T-helper 1 cell treated with Interleukin-12 subunit alpha and Interleukin-12 subunit beta and Interleukin-4 antibody, amounts not matched to agents 30 μg/mL and 1 μg/mL, for 36 hours (primary cell): ENCODE data around the gene SMIM38.
"Not testable (repeated sequence)": the region's sequence is repeated elsewhere in the genome, so short reads cannot be mapped to it uniquely, and the experiment has no call there.

ENCODE experiments used
- H3K27ac Mint-ChIP-seq: one replicate; pipeline ENCODE4 v1.8.0; 2021; ENCODE audit warnings: mild to moderate bottlenecking, mixed read lengths
- H3K27me3 Mint-ChIP-seq: one replicate; pipeline ENCODE4 v1.8.0; 2021; ENCODE audit warnings: low read depth, mixed read lengths
- H3K36me3 Mint-ChIP-seq: one replicate; pipeline ENCODE4 v1.8.0; 2021; ENCODE audit warnings: low read depth, mixed read lengths
- H3K4me1 Mint-ChIP-seq: one replicate; pipeline ENCODE4 v1.8.0; 2021; ENCODE audit warnings: low read depth, mixed read lengths
- H3K4me3 Mint-ChIP-seq: one replicate; pipeline ENCODE4 v1.8.0; 2021; ENCODE audit warnings: mild to moderate bottlenecking, moderate library complexity, mixed read lengths
- H3K9me3 Mint-ChIP-seq: one replicate; pipeline ENCODE4 v1.8.0; 2021; ENCODE audit warnings: mixed read lengths

Gene SMIM38

GRCh38 chr11:69140635-69141034 lies 15.1 kb upstream of the SMIM38 start:
- Mint-ChIP-seq H3K9me3 (peaks cover 10% of the 10 kb centered on the region), H3K36me3 (peaks cover 3% of the 10 kb centered on the region), H3K27me3 (peaks cover 5% of the 10 kb centered on the region), H3K4me1 (no peaks in the 10 kb centered on the region), H3K4me3 (no peak overlapping the region), H3K27ac (no peak overlapping the region)

DNA sequence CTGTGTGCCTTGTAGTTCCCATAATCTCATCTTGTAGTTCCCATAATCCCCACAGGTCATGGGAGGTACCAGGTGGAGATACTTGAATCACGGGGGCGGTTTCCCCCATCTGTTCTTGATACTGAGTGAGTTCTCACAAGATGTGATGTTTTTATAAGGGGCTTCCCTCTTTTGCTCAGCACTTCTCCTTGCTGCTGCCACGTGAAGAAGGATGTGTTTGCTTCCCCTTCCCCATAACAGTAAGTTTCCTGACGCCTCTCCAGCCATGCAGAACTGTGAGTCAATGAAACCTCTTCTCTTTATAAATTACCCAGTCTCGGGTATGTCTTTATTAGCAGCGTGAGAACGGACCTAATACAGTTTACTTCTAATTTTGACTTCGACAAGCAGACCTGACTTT lies 14.0 kb upstream of the SMIM38 start:
- H3K4me3 Mint-ChIP-seq, result no peak overlapping the region

DNA sequence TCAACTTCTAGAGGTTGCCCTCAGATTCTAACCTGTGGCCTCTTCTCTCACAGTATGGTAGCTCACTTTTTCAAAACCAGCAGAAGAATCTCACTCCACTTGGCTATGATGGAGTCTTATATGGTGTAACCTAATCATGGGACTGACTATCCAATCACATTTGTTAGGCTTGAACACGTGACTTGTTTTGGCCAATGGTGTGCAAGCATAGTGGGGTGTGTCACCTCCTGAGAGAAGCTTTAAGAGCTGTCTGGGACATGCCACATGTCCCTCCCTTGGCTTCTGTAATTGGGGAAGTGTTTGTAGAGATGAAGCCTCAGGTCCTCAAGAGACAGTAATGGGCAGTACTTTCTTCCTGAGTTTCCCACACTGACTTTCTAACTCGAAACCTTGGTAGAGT lies 12.8 kb upstream of the SMIM38 start:
- H3K36me3 Mint-ChIP-seq, result peaks cover 5% of the 10 kb centered on the region
- H3K4me1 Mint-ChIP-seq, result no peaks in the 10 kb centered on the region
- peaks cover 23% of the 10 kb centered on the region for H3K9me3 Mint-ChIP-seq
- H3K27ac Mint-ChIP-seq, result no peak overlapping the region
- H3K27me3 Mint-ChIP-seq, result peaks cover 5% of the 10 kb centered on the region
- no peak overlapping the region for H3K4me3 Mint-ChIP-seq

More for the DNA sequence above, 14.0 kb upstream of the SMIM38 start:
- Mint-ChIP-seq H3K36me3 (peaks cover 5% of the 10 kb centered on the region), H3K4me1 (no peaks in the 10 kb centered on the region), H3K27me3 (peaks cover 5% of the 10 kb centered on the region), H3K27ac (no peak overlapping the region), H3K9me3 (peaks cover 21% of the 10 kb centered on the region)

DNA sequence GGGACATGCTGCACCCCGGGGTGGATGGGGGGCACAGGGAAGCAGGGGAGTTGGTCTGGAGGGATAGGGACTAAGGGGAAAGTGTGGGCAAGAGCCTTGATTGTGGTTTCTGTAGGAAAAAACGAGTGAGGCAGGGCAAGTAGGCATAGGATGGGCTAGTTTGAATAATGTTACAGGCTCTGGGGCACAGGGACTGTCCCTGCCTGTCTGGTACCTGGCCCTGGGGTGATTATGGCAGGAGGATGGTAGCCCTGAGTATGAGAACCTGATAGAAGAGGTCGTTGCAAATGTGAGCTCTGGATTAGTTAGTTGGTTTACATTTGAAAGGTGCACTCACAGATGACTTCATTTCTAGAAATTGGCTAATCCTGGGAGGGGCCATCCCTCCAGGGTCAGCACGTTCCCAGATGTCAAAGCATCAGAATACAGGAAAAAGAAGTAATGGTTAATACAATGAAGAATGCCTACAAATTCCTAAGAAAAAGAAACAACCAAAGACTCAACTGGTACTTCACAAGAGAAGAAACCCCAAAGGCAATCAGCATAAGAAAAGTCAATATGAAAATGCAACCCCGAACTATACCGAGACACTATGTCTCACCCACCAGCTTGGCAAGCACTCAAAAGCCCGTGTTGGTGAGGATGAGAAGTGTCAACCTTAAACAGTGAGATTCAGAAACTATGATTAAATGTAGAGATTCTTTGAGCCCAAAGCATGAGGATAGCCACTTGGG lies 11.3 kb upstream of the SMIM38 start:
- H3K4me3 Mint-ChIP-seq, result no peak overlapping the region
- H3K4me1 Mint-ChIP-seq, result peaks cover 2% of the 10 kb centered on the region
- H3K27me3 Mint-ChIP-seq, result peaks cover 7% of the 10 kb centered on the region
- H3K36me3 Mint-ChIP-seq, result peaks cover 8% of the 10 kb centered on the region
- H3K27ac Mint-ChIP-seq, result no peak overlapping the region
- peaks cover 32% of the 10 kb centered on the region for H3K9me3 Mint-ChIP-seq

- no peak overlapping the region for H3K4me3 Mint-ChIP-seq
- H3K27me3 Mint-ChIP-seq, result peaks cover 7% of the 10 kb centered on the region
- no peak overlapping the region for H3K27ac Mint-ChIP-seq
- H3K4me1 Mint-ChIP-seq, result peaks cover 2% of the 10 kb centered on the region
- peaks cover 8% of the 10 kb centered on the region for H3K36me3 Mint-ChIP-seq
- H3K9me3 Mint-ChIP-seq, result peaks cover 33% of the 10 kb centered on the region
These were observed 10.7 kb upstream of the SMIM38 start for GRCh38 chr11:69145050-69145380.

DNA sequence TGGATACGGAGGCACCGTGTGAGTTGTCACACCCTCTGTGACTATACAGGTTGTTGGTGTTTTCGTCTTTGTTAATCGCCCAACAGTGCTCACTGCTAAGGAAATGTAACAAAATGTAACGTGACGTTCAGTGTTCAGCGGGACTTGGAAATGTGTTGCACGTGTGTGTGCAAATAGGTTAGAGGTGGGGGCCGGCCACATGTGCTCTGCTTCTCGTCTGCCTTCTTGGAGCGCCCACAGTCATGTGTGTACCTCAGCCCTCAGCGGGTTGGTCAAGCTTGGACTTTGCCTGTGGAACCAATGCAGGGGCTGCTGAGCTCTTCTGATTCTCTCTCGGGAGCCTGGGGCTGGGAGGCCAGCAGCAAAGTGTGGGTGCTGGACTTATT lies 7.4 kb upstream of the SMIM38 start:
- H3K36me3 Mint-ChIP-seq, result peaks cover 10% of the 10 kb centered on the region
- peaks cover 2% of the 10 kb centered on the region for H3K4me1 Mint-ChIP-seq
- no peak overlapping the region for H3K27ac Mint-ChIP-seq
- peaks cover 2% of the 10 kb centered on the region for H3K27me3 Mint-ChIP-seq
- H3K4me3 Mint-ChIP-seq, result no peak overlapping the region
- H3K9me3 Mint-ChIP-seq, result peaks cover 35% of the 10 kb centered on the region

GRCh38 chr11:69148806-69149205 lies 6.9 kb upstream of the SMIM38 start:
- Mint-ChIP-seq H3K27ac (no peak overlapping the region), H3K4me1 (peaks cover 2% of the 10 kb centered on the region), H3K4me3 (no peak overlapping the region), H3K9me3 (peaks cover 35% of the 10 kb centered on the region), H3K36me3 (peaks cover 10% of the 10 kb centered on the region), H3K27me3 (peaks cover 2% of the 10 kb centered on the region)

- H3K4me1 Mint-ChIP-seq, H3K27me3 Mint-ChIP-seq, H3K4me3 Mint-ChIP-seq, H3K27ac Mint-ChIP-seq, H3K36me3 Mint-ChIP-seq: not testable (repeated sequence)
- peaks cover 32% of the 10 kb centered on the region for H3K9me3 Mint-ChIP-seq
These were observed 6.2 kb upstream of the SMIM38 start for GRCh38 chr11:69149338-69150045.

DNA sequence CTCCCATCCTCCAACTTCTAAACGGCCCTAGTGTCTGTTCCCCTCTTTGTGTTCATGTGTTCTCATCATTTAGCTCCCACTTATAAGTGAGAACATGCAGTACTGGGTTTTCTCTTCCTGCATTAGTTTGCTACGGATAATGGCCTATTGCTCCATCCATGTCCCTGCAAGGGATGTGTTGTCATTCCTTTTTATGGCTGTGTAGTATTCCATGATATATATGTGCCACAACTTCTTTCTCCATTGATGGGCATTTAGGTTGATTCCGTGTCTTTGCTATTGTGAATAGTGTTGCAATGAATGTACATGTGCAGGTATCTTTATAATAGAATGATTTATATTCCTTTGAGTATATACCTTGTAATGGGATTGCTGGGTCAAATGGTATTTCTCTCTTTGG lies 5.6 kb upstream of the SMIM38 start:
- Mint-ChIP-seq H3K4me1 (peaks cover 2% of the 10 kb centered on the region), H3K27me3 (peaks cover 2% of the 10 kb centered on the region), H3K27ac (no peak overlapping the region), H3K36me3 (peaks cover 6% of the 10 kb centered on the region), H3K9me3 (peaks cover 27% of the 10 kb centered on the region), H3K4me3 (no peak overlapping the region)

GRCh38 chr11:69151836-69152235 lies 3.9 kb upstream of the SMIM38 start:
- H3K4me3 Mint-ChIP-seq, result no peak overlapping the region
- peaks cover 4% of the 10 kb centered on the region for H3K36me3 Mint-ChIP-seq
- H3K4me1 Mint-ChIP-seq, result peaks cover 2% of the 10 kb centered on the region
- H3K9me3 Mint-ChIP-seq, result peaks cover 13% of the 10 kb centered on the region
- H3K27me3 Mint-ChIP-seq, result peaks cover 2% of the 10 kb centered on the region
- H3K27ac Mint-ChIP-seq, result no peak overlapping the region

DNA sequence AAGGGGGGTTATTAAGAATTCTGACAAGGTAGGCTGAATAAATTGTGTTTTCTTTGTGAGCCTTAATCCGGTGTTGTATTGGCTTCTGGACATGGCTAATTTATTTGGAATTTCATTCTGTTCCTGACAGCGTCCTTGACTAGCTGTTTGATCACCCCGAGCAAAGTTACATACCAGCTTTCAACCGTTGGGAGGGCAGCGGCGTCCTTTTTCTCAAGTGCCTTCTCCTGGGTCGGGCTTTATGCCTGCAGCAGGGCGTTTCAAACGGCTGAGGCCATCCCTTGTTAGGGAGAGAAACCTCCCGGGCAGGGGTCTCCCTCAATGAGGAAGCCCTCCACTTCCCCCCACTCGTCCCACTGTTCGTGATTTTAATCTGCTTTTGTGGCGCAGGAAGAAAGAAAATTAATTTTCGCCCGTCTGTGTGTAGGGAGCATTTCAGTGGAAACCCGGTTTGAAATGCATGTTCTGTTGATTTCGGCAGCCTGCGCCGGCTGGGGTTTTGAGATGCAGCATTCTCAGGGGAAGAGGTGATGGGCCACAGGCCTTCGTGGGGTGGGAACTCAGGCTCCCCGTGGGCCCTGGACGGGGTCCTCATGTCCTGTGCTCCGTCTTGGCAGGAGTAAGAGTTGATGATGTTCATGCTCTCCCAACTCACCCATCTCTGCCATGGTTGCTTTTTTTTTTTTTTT lies 2.9 kb upstream of the SMIM38 start:
- Mint-ChIP-seq H3K36me3 (peaks cover 4% of the 10 kb centered on the region), H3K27me3 (peaks cover 2% of the 10 kb centered on the region), H3K4me3 (no peak overlapping the region), H3K9me3 (peaks cover 13% of the 10 kb centered on the region), H3K4me1 (peaks cover 2% of the 10 kb centered on the region), H3K27ac (no peak overlapping the region)

DNA sequence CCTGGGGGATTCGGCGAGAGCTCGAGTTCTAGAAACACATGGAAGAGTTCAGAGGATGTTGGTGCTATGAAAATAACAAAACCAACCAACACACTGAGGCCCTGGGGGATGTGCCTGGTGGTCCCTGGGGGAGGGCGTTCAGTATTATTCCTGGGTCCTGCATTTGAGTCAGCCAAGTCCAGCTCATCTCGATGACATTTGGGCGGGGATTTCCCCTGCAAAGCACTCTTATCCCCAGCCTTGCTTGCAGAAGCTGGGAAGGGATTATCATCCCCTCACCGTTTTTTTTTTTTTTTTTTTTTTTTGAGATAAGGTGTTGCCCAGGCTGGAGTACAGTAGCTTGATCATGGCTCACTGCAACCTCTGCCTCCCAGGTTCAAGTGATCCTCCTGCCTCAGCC lies 2.1 kb upstream of the SMIM38 start:
- H3K27me3 Mint-ChIP-seq, result peaks cover 2% of the 10 kb centered on the region
- peaks cover 2% of the 10 kb centered on the region for H3K4me1 Mint-ChIP-seq
- H3K9me3 Mint-ChIP-seq, result peaks cover 9% of the 10 kb centered on the region
- peaks cover 4% of the 10 kb centered on the region for H3K36me3 Mint-ChIP-seq
- no peak overlapping the region for H3K4me3 Mint-ChIP-seq
- no peak overlapping the region for H3K27ac Mint-ChIP-seq

DNA sequence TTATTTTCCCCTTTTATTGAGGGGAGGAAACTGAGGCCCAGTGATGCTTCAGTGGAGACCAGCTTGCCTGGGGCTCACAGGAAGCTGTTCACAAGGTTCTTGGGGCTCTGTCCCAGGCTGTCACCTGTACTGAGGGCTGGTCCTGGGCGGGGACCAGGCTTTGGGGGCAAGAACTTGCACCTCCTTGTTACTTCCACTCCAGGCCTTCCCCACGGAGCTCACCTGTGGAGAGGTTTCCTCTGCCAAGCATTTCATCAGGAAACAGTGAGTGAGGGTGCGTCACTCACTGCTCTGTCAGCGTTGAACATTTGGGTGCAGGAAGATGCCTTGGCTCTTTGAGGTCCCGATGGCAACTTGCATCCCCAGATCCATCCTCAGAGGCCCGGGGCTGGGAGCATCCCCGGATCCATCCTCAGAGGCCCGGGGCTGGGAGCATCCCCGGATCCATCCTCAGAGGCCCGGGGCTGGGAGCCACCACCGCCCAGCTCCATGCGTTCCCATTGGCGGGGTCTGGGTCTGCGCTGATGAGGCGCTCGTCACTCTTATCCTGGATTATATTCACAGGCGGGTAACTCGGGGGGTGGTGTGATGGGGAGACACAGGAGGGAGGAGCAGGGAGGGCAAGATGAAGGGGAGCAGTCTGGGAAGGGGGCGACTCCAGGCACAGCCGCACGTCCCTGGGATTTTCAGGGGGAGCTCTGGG lies 1.4 kb upstream of the SMIM38 start:
- no peaks in the 10 kb centered on the region for H3K4me1 Mint-ChIP-seq
- peaks cover 3% of the 10 kb centered on the region for H3K9me3 Mint-ChIP-seq
- peaks cover 2% of the 10 kb centered on the region for H3K36me3 Mint-ChIP-seq
- H3K27ac Mint-ChIP-seq, result no peak overlapping the region
- H3K27me3 Mint-ChIP-seq, result no peaks in the 10 kb centered on the region
- H3K4me3 Mint-ChIP-seq, result no peak overlapping the region

DNA sequence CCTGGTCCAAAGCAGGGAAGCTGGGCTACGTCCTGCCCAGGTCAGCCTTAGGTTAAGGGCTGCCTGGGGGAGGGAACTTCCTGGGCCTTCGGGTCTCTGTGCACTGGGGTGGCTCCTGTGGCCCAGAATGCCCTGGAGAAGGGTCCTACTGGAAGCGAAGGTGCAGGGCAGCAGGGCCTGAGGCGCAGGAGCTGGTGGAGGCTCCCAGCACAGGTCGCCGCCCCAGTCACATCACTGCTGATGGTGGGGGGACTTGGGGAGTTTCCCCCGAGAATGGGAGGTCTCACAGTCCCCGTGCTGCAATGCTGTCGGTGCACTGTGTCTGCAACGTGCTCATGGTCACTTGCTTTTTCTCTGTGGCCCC lies 815 bp upstream of the SMIM38 start:
- H3K4me1 Mint-ChIP-seq, result no peaks in the 10 kb centered on the region
- peaks cover 3% of the 10 kb centered on the region for H3K9me3 Mint-ChIP-seq
- no peak overlapping the region for H3K4me3 Mint-ChIP-seq
- no peak overlapping the region for H3K27ac Mint-ChIP-seq
- H3K36me3 Mint-ChIP-seq, result peaks cover 2% of the 10 kb centered on the region
- no peaks in the 10 kb centered on the region for H3K27me3 Mint-ChIP-seq
